ENCODE data around the gene AVL9.

GRCh38 chr7:32489788-32490126, 5.5 kb upstream of the AVL9 start:
- TF ChIP-seq, protein P1, sequence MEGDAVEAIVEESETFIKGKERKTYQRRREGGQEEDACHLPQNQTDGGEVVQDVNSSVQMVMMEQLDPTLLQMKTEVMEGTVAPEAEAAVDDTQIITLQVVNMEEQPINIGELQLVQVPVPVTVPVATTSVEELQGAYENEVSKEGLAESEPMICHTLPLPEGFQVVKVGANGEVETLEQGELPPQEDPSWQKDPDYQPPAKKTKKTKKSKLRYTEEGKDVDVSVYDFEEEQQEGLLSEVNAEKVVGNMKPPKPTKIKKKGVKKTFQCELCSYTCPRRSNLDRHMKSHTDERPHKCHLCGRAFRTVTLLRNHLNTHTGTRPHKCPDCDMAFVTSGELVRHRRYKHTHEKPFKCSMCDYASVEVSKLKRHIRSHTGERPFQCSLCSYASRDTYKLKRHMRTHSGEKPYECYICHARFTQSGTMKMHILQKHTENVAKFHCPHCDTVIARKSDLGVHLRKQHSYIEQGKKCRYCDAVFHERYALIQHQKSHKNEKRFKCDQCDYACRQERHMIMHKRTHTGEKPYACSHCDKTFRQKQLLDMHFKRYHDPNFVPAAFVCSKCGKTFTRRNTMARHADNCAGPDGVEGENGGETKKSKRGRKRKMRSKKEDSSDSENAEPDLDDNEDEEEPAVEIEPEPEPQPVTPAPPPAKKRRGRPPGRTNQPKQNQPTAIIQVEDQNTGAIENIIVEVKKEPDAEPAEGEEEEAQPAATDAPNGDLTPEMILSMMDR (IDR thresholded peaks at IDR 0.05), result no peak
- no peak for TF ChIP-seq ZFX (IDR thresholded peaks at IDR 0.05; ENCODE audit: borderline replicate concordance)

Data from 22Rv1 (cell line).